Esophagus (tissue), 2 donors: ENCODE measurements around the gene ZEB1. TPM values are rescaled to one million over a fixed set of nuclear protein-coding genes. Genes with fewer than 3 reads are reported as not detected.

Experiments used
- H3K27ac ChIP-seq, 2 donors: one replicate each; pipeline ENCODE4 v1.5.1; 2013; ENCODE audit warnings: low read depth in 2 of 2, mild to moderate bottlenecking in 2 of 2, inconsistent platforms in 1 of 2, low read length in 1 of 2, moderate library complexity in 1 of 2
- H3K27me3 ChIP-seq, 2 donors: one replicate each; pipeline ENCODE4 v1.6.1; 2013; ENCODE audit warnings: low read length in 2 of 2, control low read depth in 1 of 2, mild to moderate bottlenecking in 1 of 2; ENCODE audit not compliant: insufficient read depth in 2 of 2, control insufficient read depth in 1 of 2
- H3K36me3 ChIP-seq, 2 donors: one replicate each; pipeline ENCODE4 v1.6.1; 2013; ENCODE audit warnings: low read length in 1 of 2; ENCODE audit not compliant: control insufficient read depth in 2 of 2, insufficient read depth in 2 of 2
- H3K4me1 ChIP-seq, 2 donors: one replicate each; pipeline ENCODE4 v1.6.1; 2013; ENCODE audit warnings: low read length in 1 of 2; ENCODE audit not compliant: control insufficient read depth in 2 of 2, insufficient read depth in 2 of 2
- H3K4me3 ChIP-seq, 2 donors: one replicate each; pipeline ENCODE4 v1.5.1; 2013; ENCODE audit warnings: low read length in 2 of 2, mild to moderate bottlenecking in 2 of 2, low read depth in 1 of 2, moderate library complexity in 1 of 2
- H3K9me3 ChIP-seq, 2 donors: one replicate each; pipeline ENCODE4 v1.6.1; 2013; ENCODE audit warnings: mild to moderate bottlenecking in 2 of 2, low read depth in 1 of 2, low read length in 1 of 2, moderate library complexity in 1 of 2; ENCODE audit not compliant: control insufficient read depth in 2 of 2, insufficient read depth in 1 of 2
- WGBS, 2 donors: extraction: QIAGEN DNeasy Blood & Tissue Kit; methylation state at CpG; one replicate each; pipeline ENCODE4 v1.1.7; 2013; 5-methylcytosine and 5-hydroxymethylcytosine counted together
- polyA plus RNA-seq, 2 donors: library from polyadenylated mRNA; stranded (reverse); fragments of 200-250 nt; gene quantifications; one replicate each; pipeline ENCODE4 v1.2.3, GENCODE V29; 2013
- donor health status: healthy with polysubstance abuse.
- donor health status: Bipolar disorder and iron deficiency.

ZEB1 gene
- polyA plus RNA-seq, 2 donors, result 2.5 to 3.1 TPM

DNA sequence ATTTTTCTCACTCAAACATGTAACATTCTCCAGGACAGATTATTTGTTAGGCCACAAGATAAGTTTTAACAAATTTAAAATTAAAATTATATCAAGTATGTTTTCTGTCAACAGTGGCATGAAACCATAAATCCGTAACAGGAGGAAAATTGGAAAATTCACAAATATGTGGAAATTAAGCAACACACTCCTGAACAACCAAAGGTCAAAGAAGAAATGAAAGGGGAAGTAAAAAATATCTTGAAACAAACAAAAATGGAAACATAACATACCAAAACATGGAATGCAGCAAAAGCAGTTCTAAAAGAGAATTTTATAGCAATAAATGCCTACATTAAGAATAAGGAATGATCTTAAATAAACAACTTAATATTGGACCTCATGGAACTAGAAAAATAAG is 147.3 kb downstream of the ZEB1 start:
- H3K36me3 ChIP-seq, result no peaks in the 10 kb centered on the region

DNA sequence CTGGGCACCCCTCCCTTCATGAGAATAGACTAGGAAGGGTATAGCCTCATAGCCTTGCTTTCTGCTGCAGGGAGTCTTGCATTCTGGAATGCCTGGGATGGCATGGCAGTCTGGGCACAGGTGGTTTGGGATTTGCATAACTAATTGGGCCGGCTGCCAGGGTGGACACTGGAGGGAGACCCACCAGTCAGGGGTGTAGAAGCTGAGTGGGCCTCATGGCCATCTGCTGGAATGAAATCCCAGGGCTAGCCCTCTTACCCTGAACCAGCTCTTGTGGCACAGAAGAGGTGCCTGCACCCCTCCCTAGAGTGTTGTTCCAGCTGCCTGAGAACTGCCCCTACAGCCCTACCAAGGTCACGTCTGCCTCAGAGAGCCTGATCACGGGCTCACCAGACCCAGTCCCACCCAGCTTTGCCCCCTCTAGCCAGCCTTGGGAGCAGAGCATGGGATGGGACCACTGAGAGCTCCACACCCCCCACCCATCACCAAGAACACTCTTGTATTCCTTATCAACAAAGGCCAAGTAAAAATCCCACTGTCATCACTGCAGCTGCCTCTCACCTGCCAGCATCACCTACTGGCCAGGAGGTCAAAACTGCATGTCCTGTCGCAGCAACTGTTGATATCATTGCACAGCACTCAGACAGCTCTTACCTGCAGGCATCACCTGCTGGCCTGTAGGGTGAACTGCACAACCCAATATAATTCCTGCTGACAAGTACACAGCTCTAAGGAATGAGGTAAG is 148.9 kb downstream of the ZEB1 start:
- H3K4me1 ChIP-seq, result peaks cover 0 to 2% of the 10 kb centered on the region in 2 donors
- H3K36me3 ChIP-seq, result no peaks in the 10 kb centered on the region
- no peak overlapping the region for H3K27ac ChIP-seq
- WGBS, 2 donors, result 72 to 82% methylated on average over 4 of the region's 4 CpGs
- no peaks in the 10 kb centered on the region for H3K27me3 ChIP-seq
- no peaks in the 10 kb centered on the region for H3K9me3 ChIP-seq
- no peak overlapping the region for H3K4me3 ChIP-seq

More for the DNA sequence above, 147.3 kb downstream of the ZEB1 start:
- peaks cover 0 to 2% of the 10 kb centered on the region in 2 donors for H3K4me1 ChIP-seq
- H3K9me3 ChIP-seq, result no peaks in the 10 kb centered on the region
- no peaks in the 10 kb centered on the region for H3K27me3 ChIP-seq
- H3K27ac ChIP-seq, result no peak overlapping the region
- H3K4me3 ChIP-seq, result no peak overlapping the region
- 86 to 88% methylated on average over 1 of the region's 1 CpG for WGBS, 2 donors

DNA sequence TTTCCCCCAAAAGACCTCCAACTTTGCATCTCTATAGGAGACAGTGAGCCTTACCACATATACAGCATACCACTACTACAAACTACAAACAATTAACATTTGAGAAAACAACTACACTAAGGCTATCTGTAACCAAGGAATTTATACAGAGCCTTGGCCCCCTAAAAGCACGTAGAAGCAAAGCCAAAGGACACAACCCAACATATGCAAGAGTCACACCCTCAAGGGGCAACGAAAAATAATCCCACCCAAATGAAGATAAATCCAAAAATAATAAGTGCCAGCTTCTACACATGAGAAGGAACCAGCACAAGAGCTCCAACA is 149.5 kb downstream of the ZEB1 start:
- Histone ChIP-seq H3K27ac (no peak overlapping the region), H3K27me3 (no peaks in the 10 kb centered on the region), H3K4me1 (peaks cover 0 to 2% of the 10 kb centered on the region in 2 donors), H3K4me3 (no peak overlapping the region), H3K9me3 (no peaks in the 10 kb centered on the region), H3K36me3 (no peaks in the 10 kb centered on the region)
- WGBS, 2 donors, result 76 to 82% methylated on average over 2 of the region's 2 CpGs

DNA sequence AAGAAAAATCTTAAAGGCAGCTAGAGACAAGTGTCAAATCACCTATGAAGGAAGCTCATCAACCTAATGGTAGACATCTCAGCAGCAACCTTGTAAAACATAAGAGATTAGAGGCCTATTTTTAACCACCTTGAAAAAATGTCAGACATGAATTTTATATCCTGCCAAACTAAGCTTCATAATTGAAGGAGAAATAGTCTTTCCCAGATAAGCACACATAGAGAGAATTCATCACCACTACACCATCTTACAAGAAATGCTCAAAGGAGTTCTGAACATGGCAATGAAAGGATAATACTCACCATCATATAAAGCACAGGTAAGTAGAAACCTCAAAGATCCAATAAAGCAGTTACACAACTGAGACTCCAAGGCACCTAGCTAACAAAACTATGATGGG is 156.5 kb downstream of the ZEB1 start:
- Histone ChIP-seq H3K36me3 (no peaks in the 10 kb centered on the region), H3K4me1 (no peaks in the 10 kb centered on the region), H3K4me3 (no peak overlapping the region), H3K27me3 (no peaks in the 10 kb centered on the region), H3K27ac (no peak overlapping the region), H3K9me3 (no peaks in the 10 kb centered on the region)

DNA sequence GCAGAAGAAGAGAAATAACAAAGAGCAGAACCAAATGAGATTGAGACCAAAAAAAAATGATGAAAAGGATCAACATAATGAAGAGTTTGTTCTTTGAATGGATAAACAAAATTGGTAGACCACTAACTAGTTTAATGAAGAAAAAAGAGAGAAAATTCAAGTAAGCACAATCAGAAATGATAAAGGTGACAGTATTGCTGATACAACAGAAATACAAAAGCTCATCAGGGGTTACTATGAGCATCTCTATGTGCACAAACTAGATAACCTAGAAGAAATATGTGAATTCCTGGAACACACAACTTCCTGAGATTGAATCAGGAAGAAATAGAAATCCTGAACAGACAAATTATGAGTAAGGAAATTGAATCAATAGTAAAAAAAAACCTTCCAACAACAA is 157.1 kb downstream of the ZEB1 start:
- H3K4me1 ChIP-seq, result no peaks in the 10 kb centered on the region
- H3K4me3 ChIP-seq, result no peak overlapping the region
- H3K27ac ChIP-seq, result no peak overlapping the region

DNA sequence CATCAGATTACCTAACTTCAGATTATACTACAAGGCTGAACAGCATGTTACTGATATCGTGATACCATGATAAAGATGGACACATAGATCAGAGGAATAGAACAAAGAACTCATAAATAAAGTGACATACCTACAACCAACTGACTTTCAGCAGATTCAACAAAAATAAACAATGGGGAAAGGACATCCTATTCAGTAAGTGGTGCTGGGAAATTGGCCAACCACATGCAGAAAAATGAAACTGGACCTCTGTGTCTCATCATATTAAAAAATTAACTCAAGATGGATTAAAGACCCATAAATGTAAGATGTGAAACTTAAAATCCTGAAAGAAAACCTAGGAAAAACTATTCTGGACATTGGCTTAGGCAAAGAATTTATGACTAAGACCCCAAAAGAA is 158.6 kb downstream of the ZEB1 start:
- Histone ChIP-seq H3K9me3 (no peaks in the 10 kb centered on the region), H3K4me1 (no peaks in the 10 kb centered on the region), H3K4me3 (no peak overlapping the region), H3K27ac (no peak overlapping the region), H3K27me3 (no peaks in the 10 kb centered on the region), H3K36me3 (no peaks in the 10 kb centered on the region)
- 76 to 87% methylated on average over 1 of the region's 1 CpG for WGBS, 2 donors

More for the DNA sequence above, 157.1 kb downstream of the ZEB1 start:
- no peaks in the 10 kb centered on the region for H3K27me3 ChIP-seq
- no peaks in the 10 kb centered on the region for H3K9me3 ChIP-seq
- H3K36me3 ChIP-seq, result no peaks in the 10 kb centered on the region

DNA sequence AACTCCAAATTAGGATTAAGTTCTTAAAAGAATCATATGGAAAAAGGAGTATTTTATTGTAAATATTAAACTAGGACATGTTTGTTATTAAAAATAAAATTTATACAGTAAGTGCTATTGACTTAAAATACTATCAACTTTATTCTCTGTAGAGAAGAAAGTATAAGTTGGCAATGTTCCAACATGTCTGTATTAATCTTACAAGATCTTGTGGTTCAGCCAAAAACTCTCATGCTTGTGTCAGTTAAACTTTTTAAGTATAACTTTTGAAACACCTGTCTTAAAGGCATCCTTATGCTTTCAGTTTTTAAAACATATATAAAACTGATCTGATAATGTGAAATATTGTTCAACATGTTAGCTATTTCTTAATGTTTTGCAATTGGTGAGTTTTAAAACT is 160.7 kb downstream of the ZEB1 start:
- Histone ChIP-seq H3K4me3 (no peak overlapping the region), H3K36me3 (no peaks in the 10 kb centered on the region), H3K27me3 (no peaks in the 10 kb centered on the region), H3K27ac (no peak overlapping the region), H3K4me1 (no peaks in the 10 kb centered on the region), H3K9me3 (no peaks in the 10 kb centered on the region)

DNA sequence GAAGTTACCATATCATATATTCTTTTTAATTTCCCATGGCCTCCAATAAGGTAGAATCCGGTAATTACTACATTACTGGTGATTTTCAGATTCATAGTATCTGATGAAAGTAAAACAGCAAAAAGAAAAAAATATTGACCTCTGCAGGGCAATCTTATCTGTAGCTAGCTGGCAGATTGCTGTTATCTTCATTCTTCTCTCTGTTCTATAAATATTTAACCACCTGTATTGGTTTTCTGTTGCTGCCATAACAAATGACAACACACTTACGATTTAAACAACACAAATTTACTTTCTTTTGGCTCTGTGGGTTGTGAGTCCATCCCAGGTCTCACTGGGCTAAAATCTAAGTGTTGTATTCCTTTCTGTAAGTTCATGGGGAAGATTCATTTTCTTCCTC is 164.5 kb downstream of the ZEB1 start:
- H3K4me3 ChIP-seq, result no peak overlapping the region
- H3K27ac ChIP-seq, result no peak overlapping the region
- 56 to 76% methylated on average over 2 of the region's 2 CpGs for WGBS, 2 donors

DNA sequence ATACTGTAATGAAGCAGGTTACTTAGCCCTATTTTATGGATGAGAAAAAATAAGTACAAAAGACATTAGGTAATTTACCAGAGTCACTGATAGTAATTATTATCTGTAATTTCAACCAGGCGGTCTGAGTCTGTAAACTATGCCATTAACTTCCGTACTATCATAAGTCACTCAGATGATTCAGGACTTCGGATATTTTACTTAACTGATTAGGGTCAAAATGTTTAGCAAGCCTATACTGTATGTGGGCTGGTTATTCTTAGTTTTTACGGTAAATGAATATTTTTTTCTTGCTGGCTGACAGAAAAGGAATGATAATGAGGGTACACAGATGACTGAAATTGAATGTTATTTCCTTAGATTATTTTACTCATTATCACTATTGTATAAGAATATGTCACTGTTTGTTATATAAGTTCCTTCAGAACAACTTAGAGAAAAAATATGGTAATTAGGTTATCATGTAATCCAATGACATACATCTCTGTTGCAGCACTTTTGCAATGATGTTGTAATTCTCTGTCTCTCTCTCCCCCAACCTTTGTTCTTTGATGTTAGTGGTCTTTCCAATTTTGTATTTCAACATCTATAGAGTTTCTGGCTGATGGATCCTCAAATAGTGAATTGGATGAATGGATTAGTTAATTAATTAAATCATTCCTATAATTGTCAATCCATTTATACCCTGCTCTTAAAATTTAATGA is 165.6 kb downstream of the ZEB1 start:
- Histone ChIP-seq H3K4me3 (no peak overlapping the region), H3K9me3 (no peaks in the 10 kb centered on the region), H3K4me1 (no peaks in the 10 kb centered on the region), H3K36me3 (no peaks in the 10 kb centered on the region), H3K27ac (no peak overlapping the region), H3K27me3 (no peaks in the 10 kb centered on the region)
- 73 to 94% methylated on average over 4 of the region's 4 CpGs for WGBS, 2 donors

More for the DNA sequence above, 164.5 kb downstream of the ZEB1 start:
- H3K36me3 ChIP-seq, result no peaks in the 10 kb centered on the region
- no peaks in the 10 kb centered on the region for H3K4me1 ChIP-seq
- H3K27me3 ChIP-seq, result no peaks in the 10 kb centered on the region
- no peaks in the 10 kb centered on the region for H3K9me3 ChIP-seq
